Measurements from ENCODE around the gene WNT6. TPM values are rescaled to one million over a fixed set of nuclear protein-coding genes. Genes with fewer than 3 reads are reported as not detected.

Gene WNT6
- total RNA-seq, 1 donor from 2014 or later = 0.90 TPM

Small RNA genes within 50 kb of the gene (microRNA-seq; reads per million reads assigned to microRNA genes)
- gene MIR9500 (ENCODE audit: borderline number of aligned reads) = not detected

Other genes with a start within 250 kb of the WNT6 start
- gene ZNF142, start 200.2 kb upstream of the WNT6 start, total RNA-seq = 21.3 TPM
- gene BCS1L, start 200.1 kb upstream of the WNT6 start, total RNA-seq = 20.9 TPM
- gene RNF25, start 187.8 kb upstream of the WNT6 start, total RNA-seq = 24.0 TPM
- gene STK36, start 187.7 kb upstream of the WNT6 start, total RNA-seq = 19.6 TPM
- 23.6 TPM for gene TTLL4, start 149.0 kb upstream of the WNT6 start, total RNA-seq
- 20.5 TPM for gene CYP27A1, start 77.7 kb upstream of the WNT6 start, total RNA-seq
- not detected for gene PRKAG3, start 28.0 kb upstream of the WNT6 start, total RNA-seq
- not detected for gene WNT10A, start 21.0 kb downstream of the WNT6 start, total RNA-seq
- gene CDK5R2, start 99.9 kb downstream of the WNT6 start, total RNA-seq = not detected
- gene FEV, start 125.4 kb downstream of the WNT6 start, total RNA-seq = not detected
- gene CRYBA2, start 133.6 kb downstream of the WNT6 start, total RNA-seq = not detected
- gene CFAP65, start 181.7 kb downstream of the WNT6 start, total RNA-seq = not detected
- 0.26 TPM for gene IHH, start 201.1 kb downstream of the WNT6 start, total RNA-seq